GM21367 (cell line): ENCODE results near the gene WDR46.
"Not testable (repeated sequence)": the region's sequence is repeated elsewhere in the genome, so short reads cannot be mapped to it uniquely, and the experiment has no call there.

Experiments used
- ATAC-seq: cut with Tn5 transposase; IDR thresholded peaks from one replicate; pipeline ENCODE4 v1.9.1; 2021; ENCODE audit not compliant: unreplicated experiment

WDR46 gene

DNA sequence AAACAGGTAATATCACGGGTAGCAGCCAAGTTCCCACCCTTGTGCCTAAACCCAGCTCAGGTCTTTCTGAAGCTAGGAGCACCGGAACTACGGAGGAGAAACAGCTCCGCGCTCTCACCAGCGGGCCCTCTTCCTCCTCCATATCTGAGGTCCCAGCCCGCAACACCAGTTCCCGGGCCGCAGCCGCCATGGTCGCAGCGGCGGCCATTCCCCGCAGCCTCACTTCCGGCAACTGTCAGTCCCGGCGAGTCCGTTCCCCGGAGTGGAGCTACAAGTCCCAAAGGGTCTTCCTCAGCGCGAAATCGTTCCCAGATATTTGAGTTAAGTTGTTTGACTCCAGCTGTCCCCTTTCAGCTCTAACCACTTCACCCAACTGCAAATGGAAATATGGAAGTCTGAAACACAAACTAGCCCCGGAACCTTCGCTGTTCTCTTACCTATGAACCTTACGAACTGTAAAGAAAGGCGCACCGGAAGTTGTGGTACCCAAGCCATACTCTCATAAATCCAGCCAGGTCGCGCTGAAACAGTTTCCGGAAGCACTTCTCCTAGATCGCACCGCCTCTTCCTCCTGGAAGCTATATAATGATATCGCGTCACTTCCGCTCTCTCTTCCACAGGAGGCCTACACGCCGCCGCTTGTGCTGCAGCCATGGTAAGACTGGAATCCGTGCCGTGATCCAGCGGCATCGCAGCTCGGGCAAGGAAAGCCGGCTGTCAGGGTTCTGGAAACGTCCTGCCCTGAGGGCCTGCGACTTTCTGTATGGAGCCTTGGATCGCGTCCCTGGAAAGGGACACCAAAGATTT is 17.4 kb downstream of the WDR46 start, which contains the start of the genes RPS18 and VPS52:
Gene RPS18, plus strand, starts transcription at position 608 of the 807 bp plus-strand sequence. Its CDS starts 45 bp downstream, at position 653.
Gene VPS52, minus strand, starts transcription at position 409 of the 807 bp plus-strand sequence. Its CDS starts 201 bp downstream, at position 208.
- ATAC-seq: peak; percentile 51

DNA sequence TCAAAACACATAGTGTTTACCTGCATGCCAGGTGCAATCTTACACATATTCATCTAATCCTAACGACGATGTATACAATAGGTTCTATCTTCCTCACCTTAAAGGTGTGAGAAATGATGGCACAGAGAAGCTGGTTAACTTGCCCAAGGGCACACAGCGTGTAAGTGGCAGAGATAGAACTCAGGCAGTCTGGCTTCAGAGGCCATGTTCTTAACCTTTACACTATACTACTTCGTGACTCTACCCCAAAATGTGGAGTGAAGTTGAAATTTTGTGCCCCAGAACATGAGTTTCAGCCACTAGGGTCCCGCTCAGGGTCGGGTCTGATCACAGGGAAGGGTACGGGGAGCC is 17.9 kb downstream of the WDR46 start:
- ATAC-seq: no peak

DNA sequence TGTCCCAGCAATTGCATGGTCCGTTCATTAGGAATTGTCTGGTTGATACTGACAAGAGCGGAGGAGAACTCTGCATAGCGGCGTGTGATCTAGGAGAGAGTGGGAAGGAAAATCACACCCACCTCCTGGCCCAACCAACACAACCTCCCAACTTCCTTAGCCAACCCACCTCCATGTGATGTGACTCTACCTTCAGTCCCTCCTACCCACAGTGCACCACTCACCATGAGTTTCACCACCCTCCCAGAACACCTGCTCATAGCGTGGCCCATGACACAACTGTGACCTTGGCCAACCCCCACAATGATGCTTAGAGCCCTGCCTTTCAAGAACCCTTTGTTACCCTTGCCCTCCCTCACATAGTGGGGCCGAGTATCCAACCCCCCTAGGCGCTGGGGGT is 25.0 kb downstream of the WDR46 start:
- ATAC-seq: no peak

DNA sequence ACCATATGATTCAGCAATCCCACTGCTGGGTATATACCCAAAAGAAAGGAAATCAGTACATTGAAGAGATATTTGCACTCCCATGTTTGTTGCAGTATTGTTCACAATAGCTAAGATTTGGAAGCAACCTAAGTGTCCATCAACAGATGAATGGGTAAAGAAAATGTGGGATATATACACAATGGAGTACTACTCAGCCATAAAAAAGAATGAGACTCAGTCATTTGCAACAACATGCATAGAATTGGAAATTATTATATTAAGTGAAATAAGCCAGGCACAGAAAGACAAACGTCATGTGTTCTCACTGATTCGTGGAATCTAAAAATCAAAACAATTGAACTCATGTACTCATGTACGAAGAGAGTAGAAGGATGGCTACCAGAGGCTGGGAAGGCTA is 26.5 kb downstream of the WDR46 start:
- not testable (repeated sequence) for ATAC-seq

DNA sequence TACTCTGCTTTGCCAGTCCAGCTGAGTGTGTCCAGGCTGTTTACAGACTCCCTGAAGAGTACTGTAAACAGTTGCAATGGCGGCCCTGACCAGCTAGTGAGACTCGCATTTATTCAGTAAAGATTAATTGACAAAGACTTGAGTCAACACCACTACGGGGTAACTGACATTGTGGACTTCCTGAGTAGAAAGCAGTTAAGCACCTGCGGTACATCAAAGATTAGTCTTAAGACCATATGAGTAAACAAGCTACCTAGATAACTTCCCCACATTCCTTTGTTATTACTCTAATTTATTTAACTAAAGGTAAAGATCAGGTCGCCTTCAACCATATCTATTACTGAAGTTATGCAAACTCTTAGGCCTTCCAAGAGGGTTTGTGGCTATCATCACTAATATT is 30.0 kb downstream of the WDR46 start:
- no peak for ATAC-seq

DNA sequence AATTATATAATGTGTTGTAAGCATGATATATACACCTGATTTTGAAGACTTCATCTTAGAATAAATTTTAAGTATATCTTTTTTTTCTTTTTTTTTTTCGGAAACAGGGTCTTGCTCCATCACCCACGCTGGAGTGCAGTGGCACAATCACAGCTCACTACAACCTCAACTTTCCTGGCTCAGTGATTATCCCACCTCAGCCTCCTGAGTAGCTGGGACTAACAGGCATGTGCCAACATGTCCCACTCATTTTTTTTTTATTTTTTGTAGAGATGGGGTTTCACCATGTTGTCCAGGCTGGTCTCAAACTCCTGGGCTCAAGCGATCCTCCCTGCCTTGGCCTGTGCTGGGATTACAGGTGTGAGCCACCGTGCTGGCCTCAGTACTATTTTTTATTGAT is 34.4 kb downstream of the WDR46 start:
- no peak for ATAC-seq

DNA sequence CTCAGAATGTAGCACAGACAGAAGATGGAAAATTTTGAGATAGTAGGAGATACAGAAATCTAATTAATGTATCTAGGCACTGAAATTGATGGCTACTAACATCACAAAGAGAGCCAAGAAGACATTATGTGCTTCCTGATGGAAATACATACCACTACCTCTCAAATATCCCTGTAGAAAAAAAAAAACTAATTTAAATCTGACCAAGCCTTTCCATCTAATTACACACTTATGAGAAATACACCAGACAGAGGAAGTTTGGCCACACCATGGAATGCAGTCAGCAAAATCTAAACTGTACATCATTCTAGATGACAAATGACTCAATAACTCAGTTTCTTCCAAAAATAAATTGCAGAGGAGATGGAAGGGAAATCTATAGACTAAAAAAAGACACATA is 36.3 kb downstream of the WDR46 start:
- no peak for ATAC-seq

DNA sequence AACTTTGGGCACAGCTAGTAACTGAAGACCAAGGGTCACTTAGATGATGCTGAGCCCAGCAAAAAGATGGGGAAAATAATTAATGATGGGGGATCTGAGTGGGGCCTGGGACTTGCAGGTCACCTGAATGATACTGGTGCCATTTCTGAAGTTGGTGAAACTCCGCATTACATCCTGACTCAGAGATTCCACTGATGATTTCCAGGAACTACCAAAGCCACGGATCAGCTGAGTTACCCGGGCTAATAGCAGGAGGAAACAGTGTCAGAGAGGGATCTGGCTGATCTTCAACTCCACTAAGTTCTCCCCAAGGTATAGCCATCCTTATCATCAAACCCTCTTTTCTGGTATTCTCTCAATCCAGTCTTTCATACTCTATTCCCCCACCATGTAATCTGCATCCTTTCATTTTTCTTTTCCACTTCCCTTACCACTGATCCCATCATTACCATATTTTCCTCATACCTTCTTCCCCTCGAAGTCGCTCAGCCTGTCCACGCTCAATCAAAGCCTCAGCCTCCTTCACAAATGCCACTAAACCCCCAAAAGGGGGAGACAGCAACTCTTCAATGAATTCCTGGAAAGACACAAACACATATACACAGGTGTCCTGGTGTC is 37.5 kb downstream of the WDR46 start:
- no peak for ATAC-seq

DNA sequence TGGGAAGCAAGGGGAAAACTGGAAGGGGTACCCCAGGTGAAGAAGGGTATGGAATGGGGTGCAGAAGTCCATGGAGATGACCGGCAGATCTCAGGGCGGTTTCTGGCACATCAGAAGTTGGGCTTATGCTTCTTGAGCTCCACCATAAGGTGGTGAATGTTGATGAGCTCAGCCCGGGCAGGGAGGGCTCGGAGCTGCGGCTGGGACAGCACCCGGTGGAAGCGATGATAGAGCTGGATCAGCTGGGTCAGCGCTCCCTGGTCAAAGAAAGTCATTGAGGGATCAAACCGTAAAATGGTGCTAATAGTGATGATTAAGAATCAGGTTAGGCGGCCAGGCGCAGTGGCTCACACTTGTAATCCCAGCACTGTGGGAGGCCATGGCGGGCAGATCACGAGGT is 38.3 kb downstream of the WDR46 start:
- ATAC-seq: no peak

DNA sequence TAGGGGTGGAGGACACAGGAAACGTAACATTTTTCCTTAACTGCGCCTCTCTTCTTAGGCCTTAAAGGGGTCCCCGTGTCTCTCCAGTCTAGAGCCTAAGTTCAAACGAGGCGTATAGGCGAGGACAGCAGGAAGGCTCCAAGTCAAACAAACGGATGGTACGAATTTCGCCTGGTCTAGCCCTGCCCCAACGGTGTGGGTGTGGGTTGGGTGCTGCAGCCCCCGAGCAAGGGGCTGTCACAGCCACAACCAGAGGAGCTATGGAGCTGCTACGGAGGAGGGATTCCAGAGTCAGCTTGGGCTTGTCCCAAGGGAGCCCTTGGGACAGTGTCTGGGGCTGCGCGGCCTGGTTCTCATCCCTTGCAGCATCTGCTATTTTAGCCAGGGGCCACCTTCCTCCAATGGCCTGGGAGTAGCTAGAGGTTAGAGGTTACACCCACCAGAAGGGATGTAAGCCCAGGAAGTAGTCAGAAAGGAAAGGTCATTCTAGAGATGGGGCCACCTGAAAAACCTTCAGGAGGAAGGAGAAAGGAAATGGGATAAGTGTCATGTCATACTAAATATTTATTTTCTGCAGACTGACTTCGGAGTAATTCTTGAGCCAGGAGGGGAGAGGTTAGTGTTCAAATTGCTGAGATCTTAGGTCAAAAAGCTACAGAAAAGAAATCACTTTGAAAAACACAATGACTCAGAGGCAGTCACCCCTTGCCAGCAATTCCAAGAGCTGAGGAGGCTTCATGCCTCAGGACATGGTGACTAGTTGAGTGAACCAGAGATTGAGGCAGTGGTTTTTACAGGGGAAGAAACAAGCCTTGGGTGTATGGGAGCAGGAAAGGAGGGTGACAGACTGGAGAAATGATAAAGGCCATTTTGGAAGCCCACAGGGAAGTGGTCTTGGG is 39.1 kb downstream of the WDR46 start:
- ATAC-seq: no peak

DNA sequence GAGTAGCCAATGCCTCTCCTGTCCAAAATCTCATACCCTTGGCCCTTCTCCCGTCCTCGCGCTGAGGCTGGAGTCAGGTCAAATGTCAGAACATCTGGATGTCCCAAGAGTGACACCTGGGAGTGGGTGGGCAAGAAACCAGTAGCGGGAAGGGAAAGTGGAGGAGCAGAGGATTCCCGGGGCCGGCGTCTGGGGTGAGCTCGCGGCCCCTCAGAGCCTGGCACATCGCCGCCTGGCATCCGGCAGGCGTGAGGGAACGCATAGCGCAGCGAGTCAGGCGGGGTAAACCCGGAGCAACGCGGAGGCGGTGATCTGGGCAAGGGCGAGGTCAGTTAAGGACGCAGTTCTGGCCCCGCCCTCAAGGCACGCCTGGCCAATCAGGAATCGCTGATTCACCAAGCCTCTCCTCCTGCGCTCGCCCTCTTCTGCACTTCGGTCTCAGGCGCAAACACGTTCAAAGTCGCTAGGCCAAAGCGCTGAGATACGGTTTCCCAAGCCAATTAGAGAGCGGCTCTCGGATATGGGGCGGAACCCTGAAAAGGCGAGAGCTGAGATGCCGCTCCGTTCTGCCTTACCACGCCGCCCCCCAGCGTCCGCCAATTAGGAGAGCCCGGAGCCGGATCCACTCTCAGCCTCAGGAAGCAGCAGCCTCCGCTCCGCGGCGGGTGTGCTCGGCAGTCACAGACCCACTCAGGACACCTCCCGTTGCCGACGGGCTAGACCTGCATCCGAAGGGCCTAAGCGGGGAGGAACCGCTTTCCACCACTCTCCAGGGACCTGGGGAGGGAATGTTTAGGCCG is 39.9 kb downstream of the WDR46 start:
- peak; percentile 79 for ATAC-seq

DNA sequence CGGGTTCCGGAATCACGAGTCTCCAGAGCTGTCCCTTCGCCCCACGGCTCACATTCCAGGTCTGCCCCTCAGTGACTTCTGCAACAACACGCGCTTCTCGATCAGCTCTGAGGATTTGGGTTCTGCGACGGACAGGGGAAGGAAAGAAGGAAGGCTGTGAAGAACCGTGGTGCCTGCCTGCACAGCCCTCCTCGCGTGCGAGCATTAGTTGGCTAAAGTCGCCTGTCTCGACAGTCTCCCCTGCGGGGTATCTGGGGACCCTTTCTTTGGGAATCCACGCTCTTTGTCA is 40.5 kb downstream of the WDR46 start:
- no peak for ATAC-seq

DNA sequence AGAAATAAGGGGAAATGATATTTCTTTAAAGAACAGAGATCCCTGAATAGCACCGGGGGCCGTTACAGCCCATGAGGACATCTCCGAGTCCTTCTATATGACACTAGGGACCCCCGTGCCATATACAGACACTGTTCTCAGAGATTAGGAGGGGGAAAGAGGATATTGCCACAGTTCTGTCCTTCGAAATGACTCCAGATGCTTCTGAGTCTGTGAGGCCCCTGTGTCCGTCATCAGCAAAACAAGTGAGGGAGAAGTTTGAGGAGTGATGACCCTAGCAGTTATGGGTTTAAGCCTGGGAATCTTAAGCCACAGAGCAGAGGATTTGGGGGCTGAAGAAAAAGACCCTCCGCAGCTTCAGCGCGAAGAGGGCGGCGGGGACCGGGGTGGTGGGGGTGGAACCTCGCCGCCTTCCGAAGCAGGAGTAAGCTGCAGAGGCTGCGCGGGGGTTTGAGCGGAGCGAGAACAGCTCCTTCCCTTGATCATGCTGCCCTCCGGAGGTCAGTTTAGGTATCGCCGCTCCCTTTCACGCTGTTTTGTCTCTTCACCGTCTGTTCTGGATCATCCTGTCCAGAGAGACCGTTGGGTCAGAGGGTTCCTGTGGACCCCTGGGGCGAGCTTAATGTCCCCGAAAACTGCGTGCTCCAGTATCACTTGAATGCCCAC is 40.9 kb downstream of the WDR46 start:
- peak; percentile 42 for ATAC-seq

DNA sequence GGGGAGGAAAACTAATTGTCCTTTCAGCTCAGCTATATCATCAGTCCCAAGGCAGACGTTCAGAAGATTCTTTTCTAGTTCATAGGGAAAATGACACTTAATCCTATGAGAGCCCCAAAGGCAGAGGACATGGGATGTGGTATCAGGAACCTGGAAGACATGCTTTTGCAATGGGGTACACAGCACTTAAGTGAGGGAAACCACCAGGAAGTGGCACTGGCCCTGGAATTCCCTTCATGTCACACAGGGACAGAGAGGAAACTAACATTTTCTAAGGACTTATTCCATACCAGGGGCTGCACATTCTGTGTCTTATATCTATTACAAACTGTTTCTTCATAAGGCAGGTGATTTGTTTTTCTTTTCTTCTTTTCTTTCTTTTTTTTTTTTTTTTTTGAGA is 45.6 kb downstream of the WDR46 start:
- ATAC-seq: no peak

DNA sequence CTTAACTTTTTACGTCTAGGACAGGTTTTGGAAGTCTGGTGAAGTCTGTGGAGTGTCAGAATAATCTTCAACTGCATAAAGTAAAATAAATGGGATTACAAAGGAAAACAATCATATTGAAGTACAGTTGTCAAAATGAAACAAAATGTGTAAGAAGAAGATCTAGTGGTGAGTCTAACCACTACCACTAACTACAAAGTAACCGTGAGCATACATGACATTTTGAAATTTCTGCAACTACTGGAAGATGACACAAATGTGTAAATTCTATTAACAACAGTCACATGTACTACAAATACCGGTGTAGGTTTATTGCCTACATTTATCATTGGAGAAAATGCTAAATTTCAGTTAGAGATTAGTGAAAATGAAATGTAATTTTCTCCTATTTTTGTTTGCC is 47.1 kb downstream of the WDR46 start:
- ATAC-seq: no peak

DNA sequence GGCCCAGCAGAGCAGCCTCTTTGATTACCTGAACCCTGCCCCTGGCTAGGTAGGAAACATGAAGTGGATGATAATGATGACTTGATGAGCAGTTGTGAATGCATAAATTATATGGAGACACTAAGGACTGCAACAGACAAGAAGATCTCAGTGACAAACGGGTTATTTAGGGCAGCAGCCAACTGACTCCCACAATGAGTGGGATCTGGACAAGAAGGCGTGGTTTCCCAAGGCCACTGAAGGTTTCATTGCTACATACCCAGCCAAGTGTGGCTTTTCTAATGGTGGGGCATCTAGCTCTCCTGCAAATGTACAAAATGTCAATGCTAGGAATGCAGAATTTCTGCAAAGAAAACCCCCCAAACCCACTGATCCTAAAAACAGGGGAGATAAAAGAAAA is 51.3 kb downstream of the WDR46 start:
- no peak for ATAC-seq

DNA sequence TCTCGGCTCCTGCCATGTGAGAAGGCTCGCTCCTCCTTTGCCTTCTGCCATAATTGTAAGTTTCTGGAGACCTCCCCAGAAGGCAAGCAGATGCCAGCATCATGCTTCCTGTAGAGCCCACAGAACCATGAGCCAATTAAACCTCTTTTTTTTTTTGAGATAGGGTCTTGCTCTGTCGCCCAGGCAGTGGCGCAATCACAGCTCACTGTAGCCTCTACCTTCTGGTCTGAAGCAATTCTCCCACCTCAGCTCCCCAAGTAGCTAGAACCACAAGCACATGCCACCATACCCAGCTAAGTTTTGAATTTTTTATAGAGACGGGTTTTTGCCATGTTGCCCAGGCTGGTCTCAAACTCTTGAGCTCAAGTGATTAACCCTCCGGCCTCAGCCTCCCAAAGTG is 52.2 kb downstream of the WDR46 start:
- no peak for ATAC-seq

DNA sequence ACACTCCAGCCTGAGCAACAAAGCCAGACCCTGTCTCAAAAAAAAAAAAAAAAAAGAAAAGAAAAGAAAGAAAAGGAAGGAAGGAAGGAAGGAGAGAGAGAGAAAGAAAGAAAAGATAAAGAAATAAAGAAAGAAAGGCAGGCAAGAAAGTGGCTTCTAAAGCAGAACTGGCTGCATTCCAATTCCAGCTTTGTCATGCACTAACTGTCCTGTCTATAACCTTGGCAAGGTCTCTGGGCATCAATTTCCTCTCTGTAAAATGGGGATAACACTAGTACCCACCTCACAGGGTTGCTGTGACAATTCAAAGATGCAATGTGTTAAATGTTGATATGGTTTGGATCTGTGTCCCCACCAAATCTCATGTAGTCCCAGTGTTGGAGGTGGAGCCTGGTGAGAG is 52.7 kb downstream of the WDR46 start:
- no peak for ATAC-seq

DNA sequence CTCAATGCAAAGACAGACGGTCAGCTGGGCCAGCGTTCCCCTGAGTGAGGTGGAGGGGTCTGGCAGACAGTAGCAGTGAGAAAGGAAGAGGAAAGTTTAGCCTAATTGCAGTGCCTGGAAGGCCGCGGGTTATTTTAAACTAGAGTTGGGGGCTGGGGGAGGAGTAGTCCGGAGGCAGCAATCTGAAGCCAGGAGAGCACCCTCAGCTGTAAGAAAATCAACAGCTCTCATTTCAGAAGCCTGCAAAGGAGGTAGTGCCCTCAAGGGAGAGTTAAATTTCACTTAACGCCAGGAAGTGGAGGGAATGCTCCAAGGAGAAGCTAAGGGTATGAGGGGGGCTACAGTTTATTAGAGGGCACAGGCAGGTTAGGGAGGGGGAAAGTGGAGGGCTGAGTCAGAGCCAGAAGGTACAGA is 53.8 kb downstream of the WDR46 start:
- ATAC-seq: no peak
